HG02588 (cell line): ENCODE results near the gene TLCD1.

ENCODE experiments used
- ATAC-seq: cut with Tn5 transposase; IDR thresholded peaks from one replicate; pipeline ENCODE4 v1.9.1; 2021; ENCODE audit warnings: mild to moderate bottlenecking, moderate library complexity; ENCODE audit not compliant: unreplicated experiment

Gene TLCD1

GRCh38 chr17:28689011-28689410 is 37.0 kb downstream of the TLCD1 start:
- ATAC-seq, result no peak

DNA sequence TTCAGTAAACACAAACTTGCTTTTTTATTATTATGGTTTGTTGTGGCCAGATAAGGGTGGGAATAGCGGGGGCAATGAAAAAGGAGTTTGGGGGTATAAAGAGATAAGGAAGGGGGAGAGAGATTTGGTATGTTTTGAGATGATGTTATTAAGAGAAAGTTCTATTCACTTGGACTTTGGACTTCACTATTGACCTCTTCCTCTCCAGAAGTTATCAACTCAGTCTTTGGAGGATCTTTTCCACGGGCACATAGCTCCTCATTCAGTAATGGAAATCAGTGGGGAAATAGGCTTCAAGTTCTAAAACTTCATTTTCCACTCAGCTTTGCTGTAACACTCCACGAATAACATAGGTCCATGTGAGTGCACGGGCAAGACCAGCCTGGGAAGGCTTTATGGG is 37.6 kb downstream of the TLCD1 start:
- no peak for ATAC-seq

- no peak for ATAC-seq
Measured at GRCh38 chr17:28686296-28686695, 39.7 kb downstream of the TLCD1 start.

- no peak for ATAC-seq
Measured at GRCh38 chr17:28685366-28685765, 40.7 kb downstream of the TLCD1 start.

- ATAC-seq, result no peak
Measured at GRCh38 chr17:28684963-28685362, 41.1 kb downstream of the TLCD1 start.

DNA sequence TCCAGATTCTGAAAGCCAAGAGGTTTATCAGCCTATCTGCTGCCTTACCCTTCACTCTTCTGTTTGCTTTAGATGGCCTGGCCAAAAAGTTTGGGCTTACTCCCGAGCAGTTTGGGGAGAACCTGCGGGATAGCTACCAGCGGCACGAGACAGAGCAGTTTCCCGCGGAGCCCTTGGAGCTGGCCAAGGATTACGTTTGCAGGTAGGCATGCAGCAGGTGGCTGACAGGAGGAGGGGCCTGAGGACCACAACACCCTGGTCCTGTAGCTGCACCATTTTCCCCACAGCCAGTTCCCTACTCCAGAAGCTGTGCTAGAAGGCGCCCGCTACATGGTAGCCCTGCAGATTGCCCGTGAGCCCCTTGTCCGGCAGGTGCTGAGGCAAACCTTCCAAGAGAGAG is 43.4 kb downstream of the TLCD1 start:
- no peak for ATAC-seq

DNA sequence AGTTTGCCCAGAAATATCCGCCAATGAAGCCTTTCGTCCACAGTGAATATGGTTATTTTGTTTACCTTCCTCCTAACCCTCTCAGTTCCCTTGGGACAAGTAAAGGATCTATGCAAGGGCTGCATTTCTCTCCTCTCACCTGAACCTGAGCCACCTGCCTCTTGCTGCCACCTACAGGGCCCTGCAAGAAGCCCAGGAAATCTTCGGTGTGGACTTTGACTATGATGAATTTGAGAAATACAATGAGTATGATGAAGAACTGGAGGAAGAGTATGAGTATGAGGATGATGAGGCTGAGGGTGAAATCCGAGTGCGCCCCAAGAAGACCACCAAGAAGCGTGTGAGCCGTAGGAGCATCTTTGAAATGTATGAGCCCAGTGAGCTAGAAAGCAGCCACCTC is 50.1 kb downstream of the TLCD1 start:
- no peak for ATAC-seq

DNA sequence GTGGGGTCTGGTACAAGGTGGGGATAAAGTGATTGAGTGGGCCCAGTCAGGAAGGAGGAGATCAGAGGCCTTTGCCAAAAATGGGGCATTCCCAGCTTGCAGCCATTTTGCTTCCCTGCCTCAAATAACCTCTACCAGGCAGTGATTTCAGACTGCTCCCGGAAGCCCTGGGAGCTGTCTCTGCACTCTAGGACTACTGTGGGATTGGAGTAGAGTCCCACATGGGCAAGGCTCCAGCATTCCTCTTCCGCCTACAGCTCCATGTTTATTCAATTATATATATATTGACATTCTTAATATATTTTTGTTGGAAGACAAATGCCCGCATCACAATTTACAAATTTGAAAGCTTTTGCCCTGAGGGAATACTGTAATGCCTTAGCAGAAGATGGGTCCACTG is 50.5 kb downstream of the TLCD1 start:
- no peak for ATAC-seq
